WERI-Rb-1 (cell line): ENCODE measurements around the gene GBP7.

Experiments used
- DNase-seq: peaks from one replicate; pipeline ENCODE4 v3.0.0-alpha.2; 2020
- H3K27ac ChIP-seq: fragments of 250-450 bp; sonication (Bioruptor Pico); 2 replicates; pipeline ENCODE4 v1.5.1; 2020; ENCODE audit warnings: mild to moderate bottlenecking, moderate library complexity
- H3K27me3 ChIP-seq: fragments of 250-450 bp; sonication (Bioruptor Pico); 2 replicates; pipeline ENCODE4 v1.5.1; 2021; ENCODE audit warnings: mild to moderate bottlenecking, low read depth, moderate library complexity; ENCODE audit not compliant: insufficient read depth, severe bottlenecking
- H3K36me3 ChIP-seq: fragments of 250-450 bp; sonication (Bioruptor Pico); 2 replicates; pipeline ENCODE4 v1.5.1; 2020; ENCODE audit warnings: mild to moderate bottlenecking, moderate library complexity
- H3K4me3 ChIP-seq: 2 replicates; pipeline ENCODE4 v1.5.1; 2011; ENCODE audit warnings: low read depth, mild to moderate bottlenecking, control low read depth, low read length
- H3K9me3 ChIP-seq: fragments of 250-450 bp; sonication (Bioruptor Pico); 2 replicates; pipeline ENCODE4 v1.5.1; 2021; ENCODE audit warnings: mild to moderate bottlenecking, moderate library complexity; ENCODE audit not compliant: severe bottlenecking
- TF ChIP-seq, protein P1 (sequence below): IDR thresholded peaks from 2 replicates; pipeline ENCODE4 v1.5.1; 2011; ENCODE audit warnings: low read depth, mild to moderate bottlenecking, control low read depth, inconsistent platforms, low read length

Gene GBP7

GRCh38 chr1:89121641-89122040 is 54.2 kb downstream of the GBP7 start:
- H3K27ac ChIP-seq, result no peak overlapping the region
- H3K9me3 ChIP-seq, result no peaks in the 10 kb centered on the region
- H3K27me3 ChIP-seq, result no peaks in the 10 kb centered on the region
- TF ChIP-seq, protein P1, sequence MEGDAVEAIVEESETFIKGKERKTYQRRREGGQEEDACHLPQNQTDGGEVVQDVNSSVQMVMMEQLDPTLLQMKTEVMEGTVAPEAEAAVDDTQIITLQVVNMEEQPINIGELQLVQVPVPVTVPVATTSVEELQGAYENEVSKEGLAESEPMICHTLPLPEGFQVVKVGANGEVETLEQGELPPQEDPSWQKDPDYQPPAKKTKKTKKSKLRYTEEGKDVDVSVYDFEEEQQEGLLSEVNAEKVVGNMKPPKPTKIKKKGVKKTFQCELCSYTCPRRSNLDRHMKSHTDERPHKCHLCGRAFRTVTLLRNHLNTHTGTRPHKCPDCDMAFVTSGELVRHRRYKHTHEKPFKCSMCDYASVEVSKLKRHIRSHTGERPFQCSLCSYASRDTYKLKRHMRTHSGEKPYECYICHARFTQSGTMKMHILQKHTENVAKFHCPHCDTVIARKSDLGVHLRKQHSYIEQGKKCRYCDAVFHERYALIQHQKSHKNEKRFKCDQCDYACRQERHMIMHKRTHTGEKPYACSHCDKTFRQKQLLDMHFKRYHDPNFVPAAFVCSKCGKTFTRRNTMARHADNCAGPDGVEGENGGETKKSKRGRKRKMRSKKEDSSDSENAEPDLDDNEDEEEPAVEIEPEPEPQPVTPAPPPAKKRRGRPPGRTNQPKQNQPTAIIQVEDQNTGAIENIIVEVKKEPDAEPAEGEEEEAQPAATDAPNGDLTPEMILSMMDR, result no peak
- no peak overlapping the region for H3K4me3 ChIP-seq
- DNase-seq, result peak; percentile 35
- H3K36me3 ChIP-seq, result no peaks in the 10 kb centered on the region

- no peaks in the 10 kb centered on the region for H3K9me3 ChIP-seq
- H3K4me3 ChIP-seq, result no peak overlapping the region
- no peak overlapping the region for H3K27ac ChIP-seq
- TF ChIP-seq, protein P1, result no peak
- H3K36me3 ChIP-seq, result no peaks in the 10 kb centered on the region
- no peak for DNase-seq
- peaks cover 19% of the 10 kb centered on the region for H3K27me3 ChIP-seq
These were observed 61.1 kb downstream of the GBP7 start for GRCh38 chr1:89114662-89115061.

DNA sequence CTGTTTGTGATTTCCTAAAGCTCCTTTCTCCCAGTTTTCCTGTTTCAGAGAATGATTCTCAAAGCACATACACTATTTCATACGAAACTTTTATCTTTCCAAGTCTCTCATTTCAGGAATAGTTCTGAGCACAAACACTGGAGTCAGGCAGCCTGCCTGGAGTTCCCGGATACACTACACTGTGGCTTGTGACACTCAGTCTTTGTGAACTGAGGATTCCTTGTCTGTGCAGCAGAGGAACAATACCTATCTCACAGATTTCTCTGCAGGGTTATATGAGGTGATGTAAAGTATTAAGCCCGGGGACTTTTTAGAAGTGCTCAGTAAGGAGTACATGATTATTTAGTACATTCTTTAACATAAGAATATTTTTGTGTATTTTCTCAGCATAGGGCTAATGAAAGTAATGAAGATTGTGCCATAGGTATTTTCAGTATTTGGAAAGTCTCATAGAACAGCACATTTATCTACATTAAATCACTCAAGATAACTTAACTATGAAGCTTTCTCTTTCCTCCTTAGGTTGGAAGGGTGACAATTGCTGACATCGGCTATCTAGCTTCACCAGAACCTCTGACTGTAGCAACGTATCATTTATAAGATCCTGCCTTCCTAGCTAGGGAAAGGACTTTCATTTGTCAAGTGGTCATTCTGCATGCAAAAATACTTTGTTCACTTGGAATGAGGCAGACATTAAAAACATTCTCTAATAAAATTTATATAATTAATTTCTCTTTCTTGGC is 62.8 kb downstream of the GBP7 start:
- no peaks in the 10 kb centered on the region for H3K9me3 ChIP-seq
- H3K27me3 ChIP-seq, result peaks cover 22% of the 10 kb centered on the region
- TF ChIP-seq, protein P1, result no peak

DNA sequence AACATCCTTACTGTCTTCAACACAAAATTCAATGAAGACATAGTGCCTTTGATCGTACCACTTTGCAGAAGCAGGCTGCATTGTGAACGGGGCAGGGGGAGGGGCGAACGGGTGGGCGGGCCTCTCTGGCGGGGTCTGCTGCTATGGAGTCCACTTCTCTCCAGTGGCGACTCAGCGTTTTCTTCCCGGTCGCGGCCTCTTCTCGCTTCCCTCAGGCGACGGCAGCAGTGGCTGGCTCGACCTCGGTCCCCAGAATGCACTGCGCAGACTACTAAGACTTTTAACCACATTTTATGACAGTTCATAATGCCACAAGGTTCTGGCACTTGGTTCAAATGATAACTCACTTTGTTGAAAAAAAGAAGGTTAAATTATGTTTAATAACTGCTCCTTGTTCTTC is 71.1 kb downstream of the GBP7 start:
- Histone ChIP-seq H3K27me3 (peaks cover 4% of the 10 kb centered on the region), H3K27ac (no peak overlapping the region), H3K4me3 (no peak overlapping the region), H3K36me3 (no peaks in the 10 kb centered on the region), H3K9me3 (no peaks in the 10 kb centered on the region)
- TF ChIP-seq, protein P1, result no peak
- DNase-seq, result no peak

More for the DNA sequence above, 62.8 kb downstream of the GBP7 start:
- no peaks in the 10 kb centered on the region for H3K36me3 ChIP-seq
- no peak for DNase-seq
- H3K4me3 ChIP-seq, result no peak overlapping the region
- H3K27ac ChIP-seq, result no peak overlapping the region

DNA sequence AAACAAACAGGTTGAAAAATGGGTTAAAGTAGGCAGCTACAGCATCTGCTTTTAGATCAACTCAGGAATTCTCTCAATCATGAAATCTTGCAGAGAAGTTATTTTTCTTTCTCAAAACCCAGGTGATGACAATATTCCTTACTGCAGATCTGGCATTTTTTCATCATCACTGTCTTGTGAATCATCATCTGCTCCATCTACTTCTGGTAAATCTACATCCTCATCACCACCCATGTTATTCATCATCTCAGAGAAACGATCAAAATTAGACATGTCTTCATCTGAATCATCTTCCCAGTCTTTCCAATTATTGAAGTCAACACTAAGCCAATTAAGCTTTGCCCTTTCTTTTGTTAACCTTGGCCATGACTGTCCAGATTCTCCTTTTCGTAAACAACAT is 71.7 kb downstream of the GBP7 start:
- Histone ChIP-seq H3K27ac (no peak overlapping the region), H3K27me3 (peaks cover 3% of the 10 kb centered on the region), H3K9me3 (no peaks in the 10 kb centered on the region), H3K4me3 (no peak overlapping the region), H3K36me3 (no peaks in the 10 kb centered on the region)
- TF ChIP-seq, protein P1, result no peak
- DNase-seq, result no peak

DNA sequence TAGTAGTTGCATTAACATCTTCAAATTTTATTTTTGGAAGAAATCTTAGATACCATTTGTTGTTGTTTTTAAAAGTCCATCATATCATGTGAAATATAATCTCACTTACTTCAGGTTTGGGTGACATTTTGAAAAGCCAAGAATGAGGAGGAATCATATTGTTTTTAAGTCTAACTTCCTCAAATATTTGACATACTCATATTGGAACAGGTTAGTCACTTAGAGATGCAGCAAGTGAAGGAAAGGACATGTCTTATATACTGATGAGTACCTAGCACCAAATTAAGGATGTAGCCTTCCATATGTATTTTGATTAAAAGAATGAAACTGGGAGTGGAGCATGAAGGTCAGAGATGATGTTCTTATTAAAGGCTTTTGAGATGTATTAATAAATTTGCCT is 73.8 kb downstream of the GBP7 start:
- TF ChIP-seq, protein P1, result no peak
- H3K4me3 ChIP-seq, result no peak overlapping the region
- H3K27ac ChIP-seq, result no peak overlapping the region
- no peaks in the 10 kb centered on the region for H3K27me3 ChIP-seq
- H3K36me3 ChIP-seq, result no peaks in the 10 kb centered on the region
- no peak for DNase-seq
- no peaks in the 10 kb centered on the region for H3K9me3 ChIP-seq
